ENCODE results near the gene LMO3. TPM values are rescaled to one million over a fixed set of nuclear protein-coding genes. Genes with fewer than 3 reads are reported as not detected.

LMO3 gene
- total and polyA plus RNA-seq, 2 of the 13 experiments (the other 11 are each of a cell fraction or from before 2014, with no cell fraction given), result not detected

GRCh38 chr12:16606991-16607390 lies 1.0 kb upstream of the LMO3 start:
- FAIRE-seq (no peak), ATAC-seq (no peak), DNase-seq (ENCODE audit: low spot score) (no peak)
- H3K27me3 ChIP-seq (ENCODE audit: control insufficient read depth in 1 of 2, insufficient read depth in 2 of 2, low read length in 2 of 2), result peaks cover 0 to 15% of the 10 kb centered on the region in 2 experiments; a peak in 1 of 5 replicates
- WGBS (ENCODE audit: low lambda C conversion rate), result 93% methylated on average over 6 of the region's 6 CpGs
- no peak for TF ChIP-seq ZNF441 (CRISPR knock-in tag; IDR thresholded peaks at IDR 0.05; ENCODE audit: borderline replicate concordance)
- TF ChIP-seq HOXA9 (CRISPR knock-in tag; IDR thresholded peaks at IDR 0.05; ENCODE audit: borderline replicate concordance), result no peak
- no peak for TF ChIP-seq ZNF687 (CRISPR knock-in tag; IDR thresholded peaks at IDR 0.05)
- no peak for TF ChIP-seq FOXP4 (CRISPR knock-in tag; IDR thresholded peaks at IDR 0.05)
- TF ChIP-seq ZNF550 (CRISPR knock-in tag; IDR thresholded peaks at IDR 0.05; ENCODE audit: borderline replicate concordance), result no peak
- no peak for TF ChIP-seq ARNT2 (CRISPR knock-in tag; IDR thresholded peaks at IDR 0.05; ENCODE audit: low read depth)
- no peak for TF ChIP-seq ZNF207 (IDR thresholded peaks at IDR 0.05; ENCODE audit: borderline replicate concordance)
- no peak for TF ChIP-seq ETV5 (CRISPR knock-in tag; IDR thresholded peaks at IDR 0.05; ENCODE audit: borderline replicate concordance)
- no peak for TF ChIP-seq ZNF776 (CRISPR knock-in tag; IDR thresholded peaks at IDR 0.05)
- TF ChIP-seq SNAPC5 (CRISPR knock-in tag; IDR thresholded peaks at IDR 0.05; ENCODE audit: borderline replicate concordance), result no peak
- ChIA-PET CTCF (ENCODE audit: low intra/inter-chr PET ratio, low total read pairs) (no interaction called here), POLR2A (no interaction called here)
- in situ Hi-C loops (cut with HindIII; ENCODE audit: extremely low pct_ligation_motif_present, low pct_unique_long_range_greater_than_20kb), result no loop called here
- intact Hi-C loops (cut with micrococcal nuclease; ENCODE audit: unreplicated experiment), result no loop called here
- no peaks in the 10 kb centered on the region for H3K36me3 ChIP-seq (replicated peaks in 1 of 2; ENCODE audit: control insufficient read depth in 1 of 2, insufficient read depth in 2 of 2, low read length in 2 of 2)
- H3K4me3 ChIP-seq (replicated peaks in 1 of 3; ENCODE audit: insufficient read depth in 1 of 3, low read depth in 2 of 3, low read length in 3 of 3), result no peak overlapping the region
- H3K9ac ChIP-seq (ENCODE audit: insufficient read depth, low read depth, low read length), result no peak overlapping the region
- BruUV-seq (replicated peaks), result no TSS peak
- H3K4me2 ChIP-seq (ENCODE audit: low read depth, low read length), result no peak overlapping the region
- H3K79me2 ChIP-seq (ENCODE audit: insufficient read depth, low read length), result no peaks in the 10 kb centered on the region
- no peaks in the 10 kb centered on the region for H3K9me3 ChIP-seq (ENCODE audit: low read length)
- no peak overlapping the region for H3K27ac ChIP-seq (ENCODE audit: extremely low read length, insufficient read depth, low read length)
- no peaks in the 10 kb centered on the region for H4K20me1 ChIP-seq (ENCODE audit: insufficient read depth, low read length)
- peaks cover 35% of the 10 kb centered on the region for H3K4me1 ChIP-seq (ENCODE audit: insufficient read depth, low read length)
- H2AFZ ChIP-seq (ENCODE audit: low read length), result no peak overlapping the region

Data from HepG2 (cell line).